Small intestine (tissue), 7 donors: Measurements from ENCODE around the gene CDC37. TPM values are rescaled to one million over a fixed set of nuclear protein-coding genes. Genes with fewer than 3 reads are reported as not detected.

ENCODE experiments used
- DNase-seq, 2 donors: peaks; one replicate each; pipeline versions ENCODE4 v3.0.0 to v3.0.0-alpha.2; 2013
- FAIRE-seq: peaks from 2 replicates; lab custom pipeline; 2012; peaks lifted over from hg19 to GRCh38; lab: Jason Lieb, UNC
- H3K27ac ChIP-seq, 3 donors: one replicate each; pipeline ENCODE4 v1.5.1; 2013; ENCODE audit warnings: low read length in 2 of 3, mild to moderate bottlenecking in 2 of 3, control low read depth in 1 of 3, inconsistent platforms in 1 of 3, low read depth in 1 of 3, moderate library complexity in 1 of 3
- H3K27me3 ChIP-seq, 3 donors: one replicate each; pipeline ENCODE4 v1.6.1; 2013; ENCODE audit warnings: low read length in 3 of 3, inconsistent platforms in 1 of 3; ENCODE audit not compliant: control insufficient read depth in 3 of 3, insufficient read depth in 3 of 3
- H3K36me3 ChIP-seq, 3 donors: one replicate each; pipeline ENCODE4 v1.6.1; 2013; ENCODE audit warnings: low read length in 3 of 3, inconsistent platforms in 1 of 3, low read depth in 1 of 3, mild to moderate bottlenecking in 1 of 3, moderate library complexity in 1 of 3; ENCODE audit not compliant: control insufficient read depth in 3 of 3, insufficient read depth in 2 of 3
- H3K4me1 ChIP-seq, 3 donors: one replicate each; pipeline ENCODE4 v1.6.1; 2013; ENCODE audit warnings: low read length in 2 of 3, inconsistent platforms in 1 of 3, low read depth in 1 of 3, mild to moderate bottlenecking in 1 of 3, moderate library complexity in 1 of 3; ENCODE audit not compliant: control insufficient read depth in 3 of 3, insufficient read depth in 2 of 3
- H3K4me3 ChIP-seq, 3 donors: one replicate each; pipeline ENCODE4 v1.5.1; 2013; ENCODE audit warnings: low read length in 3 of 3, control low read depth in 1 of 3, inconsistent platforms in 1 of 3, low read depth in 1 of 3, mild to moderate bottlenecking in 1 of 3, moderate library complexity in 1 of 3
- H3K9me3 ChIP-seq, 2 donors: one replicate each; pipeline ENCODE4 v1.6.1; 2013; ENCODE audit warnings: low read depth in 1 of 2, low read length in 1 of 2; ENCODE audit not compliant: control insufficient read depth in 2 of 2, insufficient read depth in 1 of 2
- WGBS, 3 donors: extraction: QIAGEN DNeasy Blood & Tissue Kit; methylation state at CpG; one replicate each; pipeline ENCODE4 v1.1.7; 2013; 5-methylcytosine and 5-hydroxymethylcytosine counted together
- polyA plus RNA-seq, 4 donors: library from polyadenylated mRNA; stranded (reverse) in 3 of 4; unstranded in 1 of 4; fragments of 200-250 nt in 3 of 4; fragments of 120-200 nt in 1 of 4; gene quantifications; one replicate each; pipeline versions ENCODE4 v1.2.1 to v1.2.3, GENCODE V29; 2013
- donor health status: healthy with polysubstance abuse.
- donor health status: control.
- donor health status: control.
- donor health status: Bipolar disorder and iron deficiency.
- donor health status: healthy.

The CDC37 gene
- polyA plus RNA-seq, 4 donors, result 128 to 202 (median 147) TPM

DNA sequence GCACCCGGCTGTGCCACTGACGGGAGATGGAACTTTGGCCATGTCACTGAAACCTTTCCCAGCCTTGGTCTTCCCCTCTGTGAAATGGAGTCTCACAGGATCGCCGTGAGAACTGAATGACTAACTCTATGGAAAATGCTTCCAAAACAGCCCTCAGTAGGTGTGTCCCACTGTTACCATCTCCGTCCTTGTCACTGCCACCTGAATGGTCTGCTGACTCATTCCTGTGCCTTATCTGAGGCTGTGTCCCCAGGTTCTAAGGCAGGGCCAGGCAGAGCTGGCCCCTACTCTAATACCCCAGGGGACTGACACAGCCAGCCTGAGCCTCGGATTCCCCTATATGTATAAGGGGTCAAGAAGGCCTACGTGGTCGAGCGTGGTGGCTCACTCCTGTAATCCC is 4.5 kb downstream of the CDC37 start:
- H3K9me3 ChIP-seq, result no peaks in the 10 kb centered on the region
- H3K27ac ChIP-seq, result no peak overlapping the region
- no peak for DNase-seq
- H3K4me3 ChIP-seq, result no peak overlapping the region
- H3K4me1 ChIP-seq, result peaks cover 6 to 9% (median 6%) of the 10 kb centered on the region in 3 donors
- no peaks in the 10 kb centered on the region for H3K27me3 ChIP-seq
- WGBS, 3 donors, result 81 to 84% (median 83%) methylated on average over 9 of the region's 9 CpGs
- no peak for FAIRE-seq
- H3K36me3 ChIP-seq, result peaks cover 4 to 66% (median 7%) of the 10 kb centered on the region in 3 donors

DNA sequence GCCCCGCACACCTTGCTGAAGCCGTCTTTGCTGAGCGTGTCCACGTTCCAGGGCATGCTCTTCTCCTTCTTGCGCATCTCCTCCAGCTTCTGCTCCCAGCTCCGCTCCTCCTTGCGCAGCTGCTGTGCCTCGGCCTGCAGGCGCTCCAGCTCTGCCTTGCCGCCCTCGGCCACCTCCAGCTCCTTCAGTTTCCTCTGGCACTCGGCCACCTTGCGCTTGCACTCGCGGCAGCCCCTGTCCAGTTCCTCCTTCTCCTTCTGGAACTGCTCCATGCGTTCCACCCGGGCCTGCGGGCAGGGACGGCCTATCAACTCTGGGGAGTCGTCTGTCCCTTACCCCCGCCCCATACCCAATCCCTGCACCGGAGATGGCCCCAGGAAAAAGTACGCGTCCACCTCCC is 7.4 kb downstream of the CDC37 start:
- FAIRE-seq (no peak), DNase-seq (no peak)
- H3K27me3 ChIP-seq, result no peaks in the 10 kb centered on the region
- no peak overlapping the region for H3K27ac ChIP-seq
- peaks cover 20 to 91% (median 22%) of the 10 kb centered on the region in 3 donors for H3K36me3 ChIP-seq
- H3K9me3 ChIP-seq, result no peaks in the 10 kb centered on the region
- no peak overlapping the region for H3K4me3 ChIP-seq
- WGBS, 3 donors, result 82 to 86% (median 85%) methylated on average over 22 to 24 of the region's 24 CpGs
- H3K4me1 ChIP-seq, result peaks cover 0 to 1% (median under 1%) of the 10 kb centered on the region in 3 donors

GRCh38 chr19:10395436-10395835 is 7.9 kb downstream of the CDC37 start:
- Histone ChIP-seq H3K9me3 (no peaks in the 10 kb centered on the region), H3K4me1 (no peaks in the 10 kb centered on the region), H3K27ac (no peak overlapping the region), H3K27me3 (no peaks in the 10 kb centered on the region), H3K36me3 (peaks cover 20 to 93% (median 22%) of the 10 kb centered on the region in 3 donors), H3K4me3 (no peak overlapping the region)
- 92 to 96% (median 93%) methylated on average over 16 to 26 of the region's 26 CpGs for WGBS, 3 donors
- DNase-seq, result no peak
- FAIRE-seq, result no peak

GRCh38 chr19:10395003-10395402 is 8.3 kb downstream of the CDC37 start:
- Histone ChIP-seq H3K4me3 (no peak overlapping the region), H3K4me1 (no peaks in the 10 kb centered on the region), H3K27ac (no peak overlapping the region), H3K36me3 (peaks cover 20 to 93% (median 22%) of the 10 kb centered on the region in 3 donors), H3K27me3 (no peaks in the 10 kb centered on the region), H3K9me3 (no peaks in the 10 kb centered on the region)
- DNase-seq, result no peak
- no peak for FAIRE-seq
- WGBS, 3 donors, result 87 to 95% (median 93%) methylated on average over 12 of the region's 12 CpGs

DNA sequence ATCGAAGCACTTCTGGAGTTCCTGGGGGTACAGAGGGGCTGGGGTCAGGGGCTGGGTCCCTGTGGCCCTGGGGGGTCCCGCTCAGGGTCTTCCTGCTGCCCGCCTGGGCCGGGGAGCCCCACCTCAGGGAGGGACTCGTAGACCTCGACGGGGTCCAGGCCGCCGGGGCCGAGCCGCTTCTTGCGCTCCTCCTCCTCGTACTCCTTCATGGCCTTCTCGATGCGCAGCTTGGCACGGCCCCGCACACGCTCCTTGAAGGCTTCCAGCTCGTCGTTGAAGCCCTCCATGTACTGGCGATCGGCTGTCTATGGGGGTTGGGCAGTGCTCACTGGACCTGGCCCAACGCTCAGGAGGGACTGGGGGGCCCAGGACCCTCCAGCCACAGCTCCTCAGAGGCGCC is 10.2 kb downstream of the CDC37 start:
- no peaks in the 10 kb centered on the region for H3K4me1 ChIP-seq
- no peak overlapping the region for H3K4me3 ChIP-seq
- no peaks in the 10 kb centered on the region for H3K27me3 ChIP-seq
- DNase-seq, result no peak
- peaks cover 20 to 80% (median 21%) of the 10 kb centered on the region in 3 donors for H3K36me3 ChIP-seq
- WGBS, 3 donors, result 94 to 97% (median 95%) methylated on average over 21 to 24 of the region's 24 CpGs
- H3K27ac ChIP-seq, result no peak overlapping the region
- FAIRE-seq, result no peak
- H3K9me3 ChIP-seq, result no peaks in the 10 kb centered on the region

DNA sequence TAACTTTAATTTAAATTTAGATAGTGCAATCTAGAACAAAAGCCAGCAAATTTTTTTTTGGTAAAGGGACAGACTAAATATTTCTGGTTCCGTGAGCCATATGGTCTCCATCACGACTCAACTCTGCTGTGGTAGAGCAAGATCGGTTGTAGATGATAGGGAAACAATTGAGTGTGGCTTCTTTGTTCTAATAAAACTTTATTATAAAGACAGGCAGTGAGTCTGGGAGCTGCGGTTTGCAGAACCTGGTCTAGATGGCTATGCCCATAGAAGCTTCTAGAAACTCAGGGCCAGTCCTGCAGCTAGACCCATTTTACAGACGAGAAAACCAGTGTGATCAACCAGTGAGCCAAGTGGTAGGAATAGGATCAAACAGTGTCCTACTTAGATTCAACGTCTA is 11.2 kb downstream of the CDC37 start:
- 83 to 92% (median 83%) methylated on average over 6 of the region's 6 CpGs for WGBS, 3 donors
- H3K9me3 ChIP-seq, result no peaks in the 10 kb centered on the region
- FAIRE-seq, result no peak
- no peak overlapping the region for H3K27ac ChIP-seq
- H3K4me3 ChIP-seq, result no peak overlapping the region
- H3K4me1 ChIP-seq, result no peaks in the 10 kb centered on the region
- peaks cover 20 to 72% (median 21%) of the 10 kb centered on the region in 3 donors for H3K36me3 ChIP-seq
- H3K27me3 ChIP-seq, result no peaks in the 10 kb centered on the region
- no peak for DNase-seq

DNA sequence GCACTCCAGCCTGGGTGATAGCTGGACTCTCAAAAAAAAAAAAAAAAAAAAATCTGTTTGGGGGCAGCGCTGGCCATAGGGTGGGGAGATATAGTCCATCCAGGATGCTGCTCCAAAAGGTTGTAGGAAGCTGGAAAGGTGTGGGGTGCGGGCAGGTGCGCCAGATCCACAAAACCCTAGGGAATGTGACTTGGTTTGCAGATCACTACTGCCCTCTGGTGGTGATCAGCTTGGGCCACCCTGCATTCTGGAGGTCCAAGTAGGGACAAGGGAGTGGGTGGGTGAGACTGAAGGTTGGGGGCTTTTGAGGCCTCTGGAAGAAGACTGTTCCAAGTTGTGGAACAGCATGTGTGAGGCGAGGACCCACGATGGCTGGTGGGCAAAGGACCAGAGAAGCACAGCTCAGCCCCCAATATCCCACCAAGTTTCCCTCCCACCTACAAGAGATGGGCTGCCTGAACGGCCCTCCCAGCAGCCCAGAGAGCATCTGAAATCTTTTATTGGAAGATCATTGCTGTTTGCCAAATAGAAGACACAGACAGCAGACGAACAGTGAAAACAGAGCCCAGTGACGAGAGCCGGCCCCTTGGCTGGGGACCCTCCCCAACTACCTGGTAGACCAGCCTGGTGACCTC is 12.6 kb downstream of the CDC37 start:
- Histone ChIP-seq H3K4me1 (no peaks in the 10 kb centered on the region), H3K27ac (no peak overlapping the region), H3K36me3 (peaks cover 20 to 58% (median 21%) of the 10 kb centered on the region in 3 donors), H3K27me3 (no peaks in the 10 kb centered on the region), H3K4me3 (no peak overlapping the region), H3K9me3 (no peaks in the 10 kb centered on the region)
- peak; percentile 69 to 79 for DNase-seq
- FAIRE-seq, result no peak
- 58 to 61% (median 58%) methylated on average over 9 of the region's 9 CpGs for WGBS, 3 donors

DNA sequence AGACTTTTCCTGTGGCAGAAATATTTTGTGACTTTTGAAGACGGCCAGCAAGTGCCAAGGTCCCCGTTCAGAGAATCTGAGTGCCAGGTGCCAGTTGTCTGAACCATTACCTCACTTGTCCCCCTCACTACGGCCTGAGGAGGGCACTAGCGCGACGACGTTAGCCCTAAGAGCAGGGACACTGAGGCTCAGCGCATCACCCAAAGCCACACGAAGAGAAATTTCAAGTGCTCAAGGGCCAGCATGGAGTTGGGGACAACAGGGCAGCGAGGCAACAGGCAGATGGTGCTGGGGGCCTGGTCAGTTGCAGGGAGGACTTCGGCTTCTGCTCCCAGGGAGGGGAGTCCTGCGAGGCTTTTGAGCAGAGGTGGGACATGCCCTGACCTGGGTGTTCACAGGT is 13.5 kb downstream of the CDC37 start:
- H3K4me3 ChIP-seq, result no peak overlapping the region
- no peak for DNase-seq
- H3K36me3 ChIP-seq, result peaks cover 16 to 49% (median 17%) of the 10 kb centered on the region in 3 donors
- FAIRE-seq, result no peak
- no peaks in the 10 kb centered on the region for H3K9me3 ChIP-seq
- H3K27ac ChIP-seq, result no peak overlapping the region
- 47 to 58% (median 52%) methylated on average over 12 of the region's 12 CpGs for WGBS, 3 donors
- H3K4me1 ChIP-seq, result no peaks in the 10 kb centered on the region
- H3K27me3 ChIP-seq, result no peaks in the 10 kb centered on the region

DNA sequence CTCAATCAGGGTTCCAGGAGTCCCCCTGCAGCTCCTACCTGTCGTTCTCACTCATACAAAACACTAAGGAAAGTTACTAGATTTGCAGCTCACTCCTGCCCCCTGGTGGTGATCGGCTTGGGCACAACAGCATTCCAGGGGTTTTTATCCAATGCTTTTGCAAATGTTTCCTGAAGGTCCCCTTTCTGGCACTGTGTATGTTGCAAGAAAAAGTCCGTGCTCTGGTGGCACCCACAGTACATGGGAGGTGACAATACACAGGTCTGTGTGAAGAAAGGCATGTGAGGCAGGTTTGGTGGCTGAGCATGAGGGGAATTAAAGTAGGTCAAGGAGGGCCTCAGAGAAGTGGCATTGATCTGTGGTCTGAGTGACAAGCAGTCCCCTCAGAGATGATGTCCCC is 14.4 kb downstream of the CDC37 start:
- 0% methylated on average over 3 of the region's 3 CpGs for WGBS, 3 donors
- DNase-seq (peak; percentile 86 to 91), FAIRE-seq (no peak)
- no peaks in the 10 kb centered on the region for H3K27me3 ChIP-seq
- no peak overlapping the region for H3K4me3 ChIP-seq
- peaks cover 15 to 40% (median 16%) of the 10 kb centered on the region in 3 donors for H3K36me3 ChIP-seq
- no peak overlapping the region for H3K27ac ChIP-seq
- H3K9me3 ChIP-seq, result no peaks in the 10 kb centered on the region
- no peaks in the 10 kb centered on the region for H3K4me1 ChIP-seq
